ENCODE results near the gene PLXDC2.
"Not testable (repeated sequence)": the region's sequence is repeated elsewhere in the genome, so short reads cannot be mapped to it uniquely, and the experiment has no call there.

The PLXDC2 gene

DNA sequence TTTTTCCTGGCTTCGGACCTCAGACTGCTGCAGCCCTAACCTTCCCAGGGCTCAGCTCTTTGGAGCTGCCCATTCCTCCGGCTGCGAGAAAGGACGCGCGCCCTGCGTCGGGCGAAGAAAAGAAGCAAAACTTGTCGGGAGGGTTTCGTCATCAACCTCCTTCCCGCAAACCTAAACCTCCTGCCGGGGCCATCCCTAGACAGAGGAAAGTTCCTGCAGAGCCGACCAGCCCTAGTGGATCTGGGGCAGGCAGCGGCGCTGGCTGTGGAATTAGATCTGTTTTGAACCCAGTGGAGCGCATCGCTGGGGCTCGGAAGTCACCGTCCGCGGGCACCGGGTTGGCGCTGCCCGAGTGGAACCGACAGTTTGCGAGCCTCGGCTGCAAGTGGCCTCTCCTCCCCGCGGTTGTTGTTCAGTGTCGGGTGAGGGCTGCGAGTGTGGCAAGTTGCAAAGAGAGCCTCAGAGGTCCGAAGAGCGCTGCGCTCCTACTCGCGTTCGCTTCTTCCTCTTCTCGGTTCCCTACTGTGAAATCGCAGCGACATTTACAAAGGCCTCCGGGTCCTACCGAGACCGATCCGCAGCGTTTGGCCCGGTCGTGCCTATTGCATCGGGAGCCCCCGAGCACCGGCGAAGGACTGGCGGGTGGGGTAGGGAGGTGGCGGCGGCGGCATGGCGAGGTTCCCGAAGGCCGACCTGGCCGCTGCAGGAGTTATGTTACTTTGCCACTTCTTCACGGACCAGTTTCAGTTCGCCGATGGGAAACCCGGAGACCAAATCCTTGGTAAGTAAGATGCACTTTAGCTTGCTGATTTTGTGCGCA, at the start of gene PLXDC2:
Gene PLXDC2 (plus strand): TSS at position 22 of the 820 bp plus-strand sequence.
- no peak for DNase-seq

DNA sequence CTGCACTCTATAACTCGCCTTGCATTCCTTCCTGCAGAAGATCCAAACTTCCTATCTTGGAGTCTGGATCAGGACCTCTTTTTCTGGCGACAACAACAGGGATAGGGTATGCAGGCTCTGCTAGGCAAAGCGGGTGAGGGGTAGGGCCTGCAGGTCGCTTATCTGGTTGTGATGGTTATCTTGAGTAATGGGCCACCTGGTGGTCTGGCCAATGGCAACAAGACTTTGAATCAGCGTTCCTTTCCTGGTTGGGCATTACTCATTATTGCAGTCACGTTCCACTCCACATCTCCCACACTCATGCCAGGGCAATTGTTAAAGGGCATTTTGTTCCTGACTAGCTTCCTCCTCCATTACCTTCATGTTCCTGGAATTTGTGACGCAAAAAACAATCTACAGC, 48.4 kb upstream of the PLXDC2 start:
- DNase-seq, result no peak

GRCh38 chr10:19769826-19770225, 46.4 kb upstream of the PLXDC2 start:
- not testable (repeated sequence) for DNase-seq

- DNase-seq, result no peak
Observed at GRCh38 chr10:19772972-19773371, 43.3 kb upstream of the PLXDC2 start.

DNA sequence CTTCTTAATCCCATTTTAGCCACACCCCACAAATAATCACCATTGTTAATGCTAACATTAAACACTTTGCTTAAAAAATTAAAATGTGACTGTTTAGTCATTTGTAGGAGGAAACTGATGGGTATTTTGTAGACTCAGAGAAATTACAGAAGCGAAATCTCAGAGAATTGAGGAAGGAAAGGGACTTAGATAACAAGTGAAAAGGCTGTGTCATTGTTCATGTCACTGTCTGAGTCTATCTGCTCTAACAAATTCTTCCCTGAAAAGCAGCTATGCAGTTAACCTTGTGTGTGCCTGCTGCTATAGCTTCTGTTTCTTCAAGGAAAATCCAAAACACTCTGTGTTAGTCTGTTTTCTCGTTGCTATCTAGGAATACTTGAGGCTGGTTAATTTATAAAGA, 40.9 kb upstream of the PLXDC2 start:
- DNase-seq, result no peak

DNA sequence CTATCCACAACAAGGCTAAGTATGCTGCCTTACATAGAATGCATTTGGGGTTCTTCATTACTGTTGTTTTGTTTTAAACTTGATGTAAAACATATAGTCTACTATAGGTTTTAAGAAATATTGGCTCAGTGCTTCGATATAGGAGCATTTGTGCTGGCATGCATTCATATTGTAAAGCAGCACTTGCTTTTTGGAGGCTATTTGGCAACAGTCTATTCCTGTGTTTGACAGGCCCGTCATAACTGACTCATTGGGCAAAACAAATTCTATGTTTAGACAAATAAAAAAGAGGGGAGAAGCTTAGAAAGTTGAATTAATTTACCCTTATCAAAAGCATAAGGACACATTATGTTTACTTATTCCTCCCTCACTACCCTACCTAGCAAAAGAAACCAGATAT, 38.4 kb upstream of the PLXDC2 start:
- DNase-seq, result no peak

DNA sequence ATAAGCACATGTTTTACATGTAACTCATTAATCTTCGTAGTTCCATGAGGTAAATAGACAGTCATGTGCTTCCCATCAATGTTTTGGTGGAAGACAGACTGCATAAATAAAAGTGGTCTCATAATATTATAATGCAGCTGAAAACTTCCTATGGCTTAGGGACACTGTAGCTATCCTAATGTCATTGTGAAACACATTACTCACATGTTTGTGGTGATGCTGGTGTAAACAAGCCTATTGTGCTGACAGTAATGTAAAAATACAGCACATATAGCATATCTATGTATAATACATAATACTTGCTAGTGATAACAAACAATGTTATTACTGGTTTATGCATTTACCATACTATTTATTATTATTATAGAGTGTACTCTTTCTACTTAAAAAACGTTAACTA, 37.2 kb upstream of the PLXDC2 start:
- DNase-seq, result no peak

DNA sequence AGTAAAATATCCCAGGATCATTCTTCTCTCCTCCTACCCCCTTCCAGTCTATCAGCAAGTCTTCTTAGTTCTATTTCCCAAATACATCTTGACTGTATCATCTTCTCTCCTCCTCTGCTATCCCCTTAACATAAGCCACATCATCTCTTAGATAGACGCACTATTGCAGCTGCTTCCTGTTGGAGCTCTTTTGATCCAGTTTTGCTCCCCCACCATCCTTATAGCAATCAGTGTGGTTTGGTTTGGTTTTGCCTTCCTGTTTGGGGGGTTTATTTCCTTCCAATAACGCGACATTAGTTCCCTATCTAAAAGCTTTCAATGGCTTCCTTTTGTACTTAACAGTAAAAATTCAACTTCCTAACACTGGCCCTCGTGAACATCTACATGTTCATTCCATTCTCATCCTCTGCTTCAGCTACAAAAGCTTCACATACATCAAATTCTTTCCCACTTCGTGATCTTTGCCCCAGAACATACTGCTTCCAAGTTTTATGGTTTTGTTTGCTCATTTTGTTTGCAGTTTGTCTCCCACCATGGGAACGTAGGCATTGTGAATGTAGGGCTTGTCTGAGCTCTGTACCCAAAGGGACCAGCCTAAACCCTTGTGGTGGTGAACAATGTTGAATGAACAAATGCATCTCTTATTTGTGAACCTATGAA, 33.7 kb upstream of the PLXDC2 start:
- DNase-seq, result no peak

- no peak for DNase-seq
Observed at GRCh38 chr10:19783721-19784120, 32.5 kb upstream of the PLXDC2 start.

- DNase-seq, result no peak
Observed at GRCh38 chr10:19785366-19785765, 30.9 kb upstream of the PLXDC2 start.

DNA sequence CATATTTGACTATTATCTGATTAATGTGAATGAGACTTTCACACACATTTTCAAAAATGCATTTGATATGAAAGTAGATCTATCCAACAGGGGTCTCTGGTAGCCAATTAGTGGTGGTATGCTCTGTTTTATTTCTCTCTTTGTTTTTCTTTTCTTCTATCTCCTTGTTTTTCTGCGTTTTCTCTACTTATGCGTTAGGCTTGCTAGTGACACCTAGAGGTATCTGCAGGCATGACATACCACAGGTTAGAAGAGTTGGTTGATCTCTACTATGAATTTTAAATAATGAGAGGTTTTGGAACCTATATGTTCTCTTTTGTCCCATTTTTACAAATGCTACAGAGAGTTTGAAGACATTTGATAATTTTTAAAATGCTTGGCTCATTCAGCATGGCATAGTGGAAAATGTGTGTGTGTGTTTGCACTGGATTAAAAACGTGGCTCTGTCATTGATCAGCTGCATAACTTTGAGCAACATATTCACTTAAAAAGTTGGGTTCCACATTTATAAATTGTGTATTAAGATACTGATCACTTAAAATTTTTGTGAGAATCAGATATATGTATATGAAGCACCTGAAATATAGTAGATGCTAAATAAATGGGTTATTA, 28.1 kb upstream of the PLXDC2 start:
- DNase-seq, result no peak

DNA sequence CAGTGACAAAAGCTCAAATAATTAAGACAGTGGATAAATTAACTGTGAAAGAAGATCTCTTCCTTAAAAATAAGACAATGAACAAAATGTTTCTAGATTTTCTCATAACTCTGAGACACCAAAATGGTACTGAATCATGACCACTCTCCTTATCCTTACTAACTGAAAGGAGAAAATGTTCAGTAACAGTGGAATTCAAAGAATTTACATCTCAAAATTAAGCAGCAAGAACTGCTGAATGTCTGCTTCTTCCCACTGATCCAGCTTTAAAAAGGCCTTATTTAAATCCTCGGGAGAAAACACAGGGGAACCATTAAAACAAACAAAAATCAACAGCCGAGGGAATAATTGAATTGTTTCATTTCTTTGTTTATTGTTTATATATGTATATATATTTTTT, 27.3 kb upstream of the PLXDC2 start:
- DNase-seq, result no peak

DNA sequence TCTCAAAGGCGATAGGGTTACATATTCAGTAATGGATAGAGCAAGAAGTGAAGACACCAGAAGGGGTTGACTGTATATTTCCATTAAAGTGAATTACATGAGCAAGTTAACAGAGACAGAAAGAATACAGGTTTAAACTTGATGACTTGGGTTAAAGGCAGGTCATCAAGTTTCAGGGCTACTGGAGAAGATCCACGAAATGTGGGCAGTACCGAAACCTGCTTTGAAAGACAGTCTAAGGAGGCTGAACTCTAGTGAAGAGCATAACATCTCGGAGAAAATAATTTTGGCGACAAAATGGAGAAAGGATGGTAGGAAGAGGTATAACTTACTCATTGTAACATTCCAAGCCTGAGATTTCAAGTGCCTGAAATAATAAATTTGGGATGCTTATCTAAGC, 26.6 kb upstream of the PLXDC2 start:
- no peak for DNase-seq

- no peak for DNase-seq
Observed at GRCh38 chr10:19791032-19791431, 25.2 kb upstream of the PLXDC2 start.

DNA sequence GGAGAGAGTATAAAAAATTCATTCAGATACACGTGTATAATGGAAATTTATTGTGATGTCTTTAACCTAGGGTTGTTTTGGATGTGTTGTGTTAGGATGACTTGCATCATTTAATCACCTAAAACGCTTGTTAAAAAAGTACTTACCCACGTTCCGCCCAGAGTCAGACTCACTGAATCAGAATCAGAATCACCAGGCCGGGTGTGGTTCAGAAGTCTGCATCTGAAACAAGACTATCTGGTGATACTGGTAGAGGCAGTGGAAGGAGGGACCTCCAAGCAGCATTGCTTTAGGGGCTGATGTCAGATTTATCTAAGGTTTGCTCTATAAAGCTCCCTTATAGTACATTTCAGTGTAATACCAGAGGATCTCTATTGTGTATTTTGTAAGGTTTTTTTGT, 20.5 kb upstream of the PLXDC2 start:
- DNase-seq, result no peak

DNA sequence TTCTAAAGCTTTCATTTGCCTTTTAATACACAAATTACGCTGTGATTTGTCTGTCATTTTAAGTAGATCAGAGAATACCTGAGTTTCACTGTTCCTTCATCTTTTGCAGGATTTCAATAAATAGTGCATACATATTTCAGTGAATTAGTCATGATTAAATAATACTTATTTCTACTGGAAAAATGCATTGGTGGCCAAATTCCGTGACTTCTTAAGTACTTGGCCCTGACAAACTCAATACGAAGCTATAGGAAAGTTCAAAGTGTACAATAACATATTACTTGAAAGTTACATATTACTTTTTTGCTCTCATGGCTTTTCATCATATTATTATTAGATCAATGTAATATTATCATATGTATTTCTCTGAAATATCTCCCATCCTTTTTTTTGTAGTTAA, 16.1 kb upstream of the PLXDC2 start:
- no peak for DNase-seq

DNA sequence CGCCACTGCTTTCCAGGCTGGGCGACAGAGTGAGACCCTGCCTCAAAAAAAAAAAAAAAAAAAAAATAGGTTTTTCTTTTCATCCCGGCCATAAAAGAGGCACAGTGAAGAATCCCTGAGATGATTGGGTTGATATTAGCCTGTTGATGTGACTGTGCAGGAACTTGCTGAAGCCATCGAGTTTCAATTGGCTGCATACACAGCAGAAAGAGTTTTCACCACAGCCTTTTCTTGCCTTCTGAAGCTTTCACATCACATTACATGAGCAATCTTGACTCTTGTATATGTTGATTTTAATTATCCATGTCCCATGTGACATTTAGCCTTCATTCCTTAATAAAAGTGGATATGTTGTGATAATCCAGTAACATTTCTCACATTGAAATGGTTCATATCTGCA, 14.9 kb upstream of the PLXDC2 start:
- no peak for DNase-seq

- DNase-seq, result no peak
Observed at GRCh38 chr10:19803676-19804075, 12.6 kb upstream of the PLXDC2 start.

DNA sequence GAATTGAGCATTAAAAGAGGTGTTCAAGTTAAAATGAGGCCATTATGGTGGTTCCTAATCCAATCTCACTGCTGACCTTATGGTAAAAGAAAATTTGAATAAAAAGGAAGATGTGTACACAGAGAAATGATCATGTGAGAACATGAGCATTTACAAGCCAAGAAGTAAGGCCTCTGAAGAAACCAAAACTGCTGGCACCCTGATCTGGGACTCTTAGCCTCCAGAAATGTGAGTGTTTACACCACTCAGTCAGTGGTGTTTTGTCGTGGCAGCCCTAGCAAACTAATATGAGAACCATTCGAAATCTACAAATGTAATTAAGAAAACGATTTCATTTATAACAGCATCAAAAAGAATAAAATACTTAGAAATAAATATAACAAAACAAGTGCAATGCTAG, 6.8 kb upstream of the PLXDC2 start:
- DNase-seq, result no peak

DNA sequence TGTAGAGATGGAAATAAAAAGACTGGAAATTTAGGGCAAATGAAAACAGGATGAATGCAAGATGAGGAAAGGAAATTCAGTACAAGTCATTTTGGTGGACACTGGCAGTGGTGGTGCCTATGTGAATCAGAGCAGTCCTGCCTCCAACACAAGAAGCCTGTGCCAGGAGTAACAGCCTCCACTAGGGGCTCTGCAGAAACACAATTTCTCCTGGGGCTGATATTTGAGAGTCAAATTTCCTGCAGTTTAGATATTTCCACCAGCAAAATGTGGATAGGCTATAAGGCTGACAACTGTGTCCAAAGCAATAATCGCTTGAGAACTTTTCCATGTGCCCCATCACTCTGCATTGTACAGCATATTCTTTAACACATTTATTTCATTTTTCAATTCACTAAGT, 4.7 kb upstream of the PLXDC2 start:
- no peak for DNase-seq

DNA sequence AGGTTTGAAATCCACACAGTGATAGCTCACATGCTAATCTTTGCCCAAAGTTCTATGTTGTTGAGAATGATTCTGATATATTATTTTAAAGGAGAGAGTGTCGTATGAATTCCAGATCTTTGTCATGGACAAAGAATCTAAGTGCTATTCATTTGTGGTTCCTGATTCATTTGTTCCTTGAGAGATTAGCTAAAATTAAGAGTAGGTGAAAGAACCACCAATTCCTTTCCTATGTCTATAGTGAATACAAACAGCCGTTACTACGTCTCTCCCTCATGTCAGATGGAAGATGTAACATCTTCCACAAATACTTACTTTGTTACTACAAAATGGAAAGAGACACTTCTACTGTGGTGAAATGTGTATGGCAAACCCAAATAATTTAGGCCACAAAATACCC, 3.3 kb upstream of the PLXDC2 start:
- no peak for DNase-seq

DNA sequence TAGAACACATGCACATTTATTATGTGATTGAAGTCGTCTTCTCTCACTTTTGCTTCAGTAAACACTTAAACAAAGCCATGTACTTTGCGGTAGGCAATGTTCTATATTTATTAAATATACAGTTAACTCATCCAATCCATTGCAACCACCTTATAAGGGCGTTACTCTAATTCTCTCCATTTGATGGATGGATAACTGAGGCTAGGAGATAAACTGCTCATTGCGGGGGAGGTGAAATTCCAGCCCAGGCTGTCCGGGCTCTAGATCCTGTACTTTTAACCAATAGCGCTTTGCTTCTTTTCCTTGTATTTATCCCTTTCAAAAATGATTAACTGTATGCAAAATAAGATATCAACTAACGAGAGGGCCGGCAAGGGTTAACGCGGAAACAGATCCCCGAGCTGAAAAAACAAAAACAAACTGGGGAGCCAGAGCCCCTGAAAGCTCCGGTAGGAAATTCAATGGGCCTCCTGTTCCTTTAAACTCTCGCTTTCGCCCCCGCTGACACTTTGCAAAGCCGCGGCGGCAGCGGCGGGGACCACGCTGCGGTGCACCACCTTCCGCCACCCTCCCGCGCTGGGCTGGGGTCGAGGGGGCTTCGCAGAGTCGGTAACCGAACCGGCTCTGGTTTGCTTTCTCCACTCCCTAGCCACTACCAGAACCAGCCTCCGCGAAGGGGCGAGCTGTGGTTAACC, 1.0 kb upstream of the PLXDC2 start:
- DNase-seq, result no peak

GRCh38 chr10:19815731-19816410, 361 bp upstream of the PLXDC2 start:
- no peak for DNase-seq

Measured in NCI-H187 (cell line).